SK-N-SH (cell line): Measurements from ENCODE around the gene PLS3.
A peak's percentile ranks its signal among the peaks of the same experiment; 100 is the strongest.

Source experiments
- CTCF ChIP-seq: fragments of 200-600 bp; sonication (generic); IDR thresholded peaks from 2 replicates; pipeline ENCODE4 v1.6.1; 2017; ENCODE audit warnings: antibody characterized with exemption, mild to moderate bottlenecking, moderate library complexity
- EP300 ChIP-seq, 2 experiments: IDR thresholded peaks; 2 replicates each; pipeline versions ENCODE4 v1.4.0 to v1.6.1; 2012; ENCODE audit warnings: borderline replicate concordance in 1 of 2, low read depth in 1 of 2, low read length in 1 of 2
- POLR2AphosphoS5 ChIP-seq: IDR thresholded peaks from 2 replicates; pipeline ENCODE4 v1.6.1; 2012; ENCODE audit warnings: low read depth, low read length

GRCh38 chrX:115650916-115651315 is 89.9 kb downstream of the PLS3 start:
- TF ChIP-seq EP300 (IDR thresholded peaks at IDR 0.05; ENCODE audit: borderline replicate concordance in 1 of 2, low read depth in 1 of 2, low read length in 1 of 2) (no peak), CTCF (peak; percentile 77), POLR2AphosphoS5 (no peak)
